DND-41 (cell line): Measurements from ENCODE around the gene CS.

ENCODE experiments used
- CTCF ChIP-seq: IDR thresholded peaks from 2 replicates; pipeline ENCODE4 v1.5.1; 2012; ENCODE audit warnings: borderline replicate concordance, low read length, moderate library complexity, mild to moderate bottlenecking; ENCODE audit not compliant: poor library complexity, severe bottlenecking; ENCODE audit errors: extremely low read depth
- EZH2 ChIP-seq: IDR thresholded peaks from 3 replicates; pipeline ENCODE4 v1.6.1; 2012; ENCODE audit warnings: borderline replicate concordance, low read depth, mild to moderate bottlenecking, moderate library complexity, low read length, inconsistent platforms; ENCODE audit not compliant: severe bottlenecking

DNA sequence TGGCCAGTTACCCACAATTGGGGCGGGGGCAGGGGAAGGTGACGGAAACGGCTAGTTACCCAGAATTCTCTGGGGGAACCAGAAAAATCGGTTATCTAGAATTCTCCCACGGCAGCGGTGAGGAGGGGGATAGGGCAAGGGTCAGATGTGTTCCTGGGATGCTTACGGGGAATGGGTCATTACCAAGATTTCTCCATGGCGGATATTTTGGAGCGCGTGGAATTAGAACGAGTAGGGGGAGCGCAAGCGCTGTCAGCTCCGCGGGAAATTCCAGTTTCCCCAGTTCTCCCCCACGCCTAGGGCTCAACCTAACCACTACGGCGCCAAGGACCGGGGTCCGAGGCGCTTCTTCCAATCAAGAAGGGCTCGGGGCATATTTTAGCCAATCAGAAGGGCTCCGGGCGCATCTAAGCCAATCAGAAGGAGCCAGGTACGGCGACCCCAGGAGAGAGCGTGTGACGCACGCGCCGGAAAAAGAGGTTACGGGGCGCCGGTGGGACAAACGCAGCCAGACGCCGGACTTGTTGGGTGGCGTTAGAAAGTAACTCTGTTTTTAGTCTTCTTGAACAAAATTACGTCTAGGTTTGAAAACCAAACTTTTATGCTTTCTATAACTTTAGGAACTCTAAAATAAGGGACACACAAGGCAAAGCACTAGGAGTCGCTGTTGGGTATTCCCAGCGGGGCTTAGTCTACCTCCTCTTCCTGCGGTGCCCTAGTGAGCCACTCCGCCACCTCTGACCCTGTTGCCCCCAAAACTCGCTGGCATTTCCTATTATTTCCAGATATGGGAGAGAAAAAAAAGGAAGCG lies 33.8 kb upstream of the CS start, which contains the start of gene PAN2:
- peak; percentile 74 for TF ChIP-seq CTCF
- TF ChIP-seq EZH2: no peak
